Activated naive CD4-positive, alpha-beta T cell treated with anti-CD3 and anti-CD28 coated beads, Interleukin-2, amount 50 U/mL, for 16 hours (primary cell): ENCODE data around the gene ANXA8.

ENCODE experiments used
- DNase-seq: peaks from one replicate; pipeline ENCODE4 v3.0.0-alpha.2; 2020

ANXA8 gene

GRCh38 chr10:47445720-47446119 is 38.2 kb downstream of the ANXA8 start:
- DNase-seq: no peak

GRCh38 chr10:47444047-47444446 is 39.9 kb downstream of the ANXA8 start:
- no peak for DNase-seq

GRCh38 chr10:47443145-47443544 is 40.8 kb downstream of the ANXA8 start:
- DNase-seq: no peak

- no peak for DNase-seq
Observed at GRCh38 chr10:47442351-47442750, 41.6 kb downstream of the ANXA8 start.

- DNase-seq: no peak
Observed at GRCh38 chr10:47441938-47442337, 42.0 kb downstream of the ANXA8 start.

- DNase-seq: no peak
Observed at GRCh38 chr10:47440207-47440606, 43.7 kb downstream of the ANXA8 start.

GRCh38 chr10:47438857-47439474 is 44.9 kb downstream of the ANXA8 start:
- DNase-seq: no peak

GRCh38 chr10:47435081-47435480 is 48.8 kb downstream of the ANXA8 start:
- DNase-seq: no peak

- DNase-seq: no peak
Observed at GRCh38 chr10:47425813-47426419, 58.0 kb downstream of the ANXA8 start.

GRCh38 chr10:47424231-47424630 is 59.7 kb downstream of the ANXA8 start:
- DNase-seq: no peak

GRCh38 chr10:47423476-47423875 is 60.4 kb downstream of the ANXA8 start:
- no peak for DNase-seq

- DNase-seq: no peak
Observed at GRCh38 chr10:47421057-47421952, 62.6 kb downstream of the ANXA8 start.

- no peak for DNase-seq
Observed at GRCh38 chr10:47420305-47421056, 63.4 kb downstream of the ANXA8 start.

- DNase-seq: no peak
Observed at GRCh38 chr10:47419421-47419820, 64.5 kb downstream of the ANXA8 start.

GRCh38 chr10:47418966-47419365 is 64.9 kb downstream of the ANXA8 start:
- DNase-seq: no peak

- no peak for DNase-seq
Observed at GRCh38 chr10:47418321-47418720, 65.6 kb downstream of the ANXA8 start.
